SK-N-SH treated with all-trans-retinoic acid at 6 μM for 48 hours (cell line): Measurements from ENCODE around the gene PODXL.

ENCODE experiments used
- ATAC-seq: fragments of 200-7000 bp; cut with Tn5 transposase; 3 replicates; pipeline ENCODE4 v1.9.1; 2020; ENCODE audit warnings: mild to moderate bottlenecking, moderate library complexity
- ARNTL ChIP-seq: fragments of 450-650 bp; formaldehyde crosslinking; IDR thresholded peaks from 2 replicates; pipeline ENCODE4 v1.5.0; 2020; ENCODE audit warnings: low read depth, mild to moderate bottlenecking, moderate library complexity, borderline replicate concordance
- BACH2 ChIP-seq: fragments of 250-450 bp; sonication (Bioruptor Pico); IDR thresholded peaks from 2 replicates; pipeline ENCODE4 v1.9.0; 2021; ENCODE audit warnings: mild to moderate bottlenecking, borderline replicate concordance
- CSDC2 ChIP-seq: fragments of 250-450 bp; sonication (Bioruptor Pico); IDR thresholded peaks from 2 replicates; pipeline ENCODE4 v1.5.0; 2020; ENCODE audit warnings: mild to moderate bottlenecking, moderate library complexity
- ESRRG ChIP-seq: fragments of 250-450 bp; sonication (Bioruptor Pico); IDR thresholded peaks from 2 replicates; pipeline ENCODE4 v1.6.1; 2021; ENCODE audit warnings: mild to moderate bottlenecking
- GLIS3 ChIP-seq: fragments of 250-450 bp; sonication (Bioruptor Pico); IDR thresholded peaks from 2 replicates; pipeline ENCODE4 v1.5.0; 2020; ENCODE audit warnings: mild to moderate bottlenecking, moderate library complexity
- ISL1 ChIP-seq: fragments of 250-450 bp; sonication (Bioruptor Pico); IDR thresholded peaks from 2 replicates; pipeline ENCODE4 v2.1.2; 2022; ENCODE audit warnings: mild to moderate bottlenecking, moderate library complexity
- OSR1 ChIP-seq: fragments of 250-450 bp; sonication (Bioruptor Pico); IDR thresholded peaks from 2 replicates; pipeline ENCODE4 v1.8.0; 2022; ENCODE audit warnings: moderate library complexity, mild to moderate bottlenecking, inconsistent platforms
- PPARA ChIP-seq: fragments of 250-450 bp; sonication (Bioruptor Pico); IDR thresholded peaks from 2 replicates; pipeline ENCODE4 v1.5.0; 2020; ENCODE audit warnings: mild to moderate bottlenecking, borderline replicate concordance
- RARB ChIP-seq: fragments of 250-450 bp; sonication (Bioruptor Pico); IDR thresholded peaks from 2 replicates; pipeline ENCODE4 v1.8.0; 2021; ENCODE audit warnings: mild to moderate bottlenecking, moderate library complexity
- TCF4 ChIP-seq: fragments of 250-450 bp; sonication (Bioruptor Pico); IDR thresholded peaks from 2 replicates; pipeline ENCODE4 v1.8.0; 2021; ENCODE audit warnings: mild to moderate bottlenecking, moderate library complexity, borderline replicate concordance
- TOX ChIP-seq: fragments of 250-450 bp; sonication (Bioruptor Pico); IDR thresholded peaks from 2 replicates; pipeline ENCODE4 v1.8.0; 2021; ENCODE audit warnings: mild to moderate bottlenecking, moderate library complexity, borderline replicate concordance
- ZC3H10 ChIP-seq: fragments of 250-450 bp; sonication (Bioruptor Pico); IDR thresholded peaks from 2 replicates; pipeline ENCODE4 v1.5.1; 2021; ENCODE audit warnings: mild to moderate bottlenecking, moderate library complexity
- ZFP3 ChIP-seq: fragments of 250-450 bp; sonication (Bioruptor Pico); IDR thresholded peaks from 2 replicates; pipeline ENCODE4 v1.5.0; 2020; ENCODE audit warnings: mild to moderate bottlenecking, moderate library complexity
- ZFP30 ChIP-seq: fragments of 450-650 bp; formaldehyde crosslinking; IDR thresholded peaks from 2 replicates; pipeline ENCODE4 v1.5.0; 2022; ENCODE audit warnings: mild to moderate bottlenecking, moderate library complexity
- ZNF565 ChIP-seq: fragments of 450-650 bp; formaldehyde crosslinking; conservative IDR thresholded peaks from 2 replicates; pipeline ENCODE4 v1.5.0; 2020; ENCODE audit warnings: low read depth, mild to moderate bottlenecking, moderate library complexity
- TF ChIP-seq, protein P1 (sequence below): fragments of 250-450 bp; sonication (Bioruptor Pico); IDR thresholded peaks from 2 replicates; pipeline ENCODE4 v1.5.0; 2020; ENCODE audit warnings: mild to moderate bottlenecking, moderate library complexity
- TF ChIP-seq, protein P2 (sequence below): fragments of 250-450 bp; sonication (Bioruptor Pico); IDR thresholded peaks from 2 replicates; pipeline ENCODE4 v1.8.0; 2021; ENCODE audit warnings: low read depth, mild to moderate bottlenecking, moderate library complexity, borderline replicate concordance
- TF ChIP-seq, protein P3 (sequence below): fragments of 250-450 bp; sonication (Bioruptor Pico); IDR thresholded peaks from 2 replicates; pipeline ENCODE4 v1.8.0; 2020; ENCODE audit warnings: mild to moderate bottlenecking, moderate library complexity, borderline replicate concordance
- TF ChIP-seq, protein P4 (sequence below): fragments of 250-450 bp; sonication (Bioruptor Pico); IDR thresholded peaks from 2 replicates; pipeline ENCODE4 v1.5.1; 2021; ENCODE audit warnings: mild to moderate bottlenecking, moderate library complexity
- TF ChIP-seq, protein P5 (sequence below): fragments of 250-450 bp; sonication (Bioruptor Pico); IDR thresholded peaks from 2 replicates; pipeline ENCODE4 v1.5.1; 2020; ENCODE audit warnings: low read depth, mild to moderate bottlenecking, moderate library complexity

The PODXL gene

DNA sequence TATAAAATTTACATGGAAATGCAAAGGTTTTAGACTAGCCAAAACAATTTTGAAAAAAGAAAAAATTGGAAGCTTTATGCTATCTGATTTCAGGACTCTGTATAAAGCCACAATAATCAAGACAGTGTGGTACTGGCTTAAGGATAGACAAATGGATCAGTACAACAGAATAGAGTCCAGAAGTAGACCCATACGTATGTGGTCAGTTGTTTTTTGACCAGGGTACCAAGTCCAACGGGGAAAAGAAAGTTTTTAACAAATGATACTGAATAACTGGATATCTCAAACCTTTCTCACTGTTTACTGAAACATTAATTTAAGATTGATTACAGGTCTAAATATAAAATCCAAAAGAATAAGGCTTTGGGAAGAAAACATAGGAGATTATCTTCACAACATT is 79.7 kb downstream of the PODXL start (continued):
- TF ChIP-seq, protein P1, sequence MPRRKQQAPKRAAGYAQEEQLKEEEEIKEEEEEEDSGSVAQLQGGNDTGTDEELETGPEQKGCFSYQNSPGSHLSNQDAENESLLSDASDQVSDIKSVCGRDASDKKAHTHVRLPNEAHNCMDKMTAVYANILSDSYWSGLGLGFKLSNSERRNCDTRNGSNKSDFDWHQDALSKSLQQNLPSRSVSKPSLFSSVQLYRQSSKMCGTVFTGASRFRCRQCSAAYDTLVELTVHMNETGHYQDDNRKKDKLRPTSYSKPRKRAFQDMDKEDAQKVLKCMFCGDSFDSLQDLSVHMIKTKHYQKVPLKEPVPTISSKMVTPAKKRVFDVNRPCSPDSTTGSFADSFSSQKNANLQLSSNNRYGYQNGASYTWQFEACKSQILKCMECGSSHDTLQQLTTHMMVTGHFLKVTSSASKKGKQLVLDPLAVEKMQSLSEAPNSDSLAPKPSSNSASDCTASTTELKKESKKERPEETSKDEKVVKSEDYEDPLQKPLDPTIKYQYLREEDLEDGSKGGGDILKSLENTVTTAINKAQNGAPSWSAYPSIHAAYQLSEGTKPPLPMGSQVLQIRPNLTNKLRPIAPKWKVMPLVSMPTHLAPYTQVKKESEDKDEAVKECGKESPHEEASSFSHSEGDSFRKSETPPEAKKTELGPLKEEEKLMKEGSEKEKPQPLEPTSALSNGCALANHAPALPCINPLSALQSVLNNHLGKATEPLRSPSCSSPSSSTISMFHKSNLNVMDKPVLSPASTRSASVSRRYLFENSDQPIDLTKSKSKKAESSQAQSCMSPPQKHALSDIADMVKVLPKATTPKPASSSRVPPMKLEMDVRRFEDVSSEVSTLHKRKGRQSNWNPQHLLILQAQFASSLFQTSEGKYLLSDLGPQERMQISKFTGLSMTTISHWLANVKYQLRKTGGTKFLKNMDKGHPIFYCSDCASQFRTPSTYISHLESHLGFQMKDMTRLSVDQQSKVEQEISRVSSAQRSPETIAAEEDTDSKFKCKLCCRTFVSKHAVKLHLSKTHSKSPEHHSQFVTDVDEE = no peak
- TF ChIP-seq ZNF565 (CRISPR knock-in tag) (no peak), OSR1 (CRISPR knock-in tag) (no peak), RARB (CRISPR knock-in tag) (no peak), ZFP3 (no peak), ZFP30 (CRISPR knock-in tag) (no peak), CSDC2 (CRISPR knock-in tag) (no peak), PPARA (no peak), TCF4 (no peak)
- TF ChIP-seq, protein P2, sequence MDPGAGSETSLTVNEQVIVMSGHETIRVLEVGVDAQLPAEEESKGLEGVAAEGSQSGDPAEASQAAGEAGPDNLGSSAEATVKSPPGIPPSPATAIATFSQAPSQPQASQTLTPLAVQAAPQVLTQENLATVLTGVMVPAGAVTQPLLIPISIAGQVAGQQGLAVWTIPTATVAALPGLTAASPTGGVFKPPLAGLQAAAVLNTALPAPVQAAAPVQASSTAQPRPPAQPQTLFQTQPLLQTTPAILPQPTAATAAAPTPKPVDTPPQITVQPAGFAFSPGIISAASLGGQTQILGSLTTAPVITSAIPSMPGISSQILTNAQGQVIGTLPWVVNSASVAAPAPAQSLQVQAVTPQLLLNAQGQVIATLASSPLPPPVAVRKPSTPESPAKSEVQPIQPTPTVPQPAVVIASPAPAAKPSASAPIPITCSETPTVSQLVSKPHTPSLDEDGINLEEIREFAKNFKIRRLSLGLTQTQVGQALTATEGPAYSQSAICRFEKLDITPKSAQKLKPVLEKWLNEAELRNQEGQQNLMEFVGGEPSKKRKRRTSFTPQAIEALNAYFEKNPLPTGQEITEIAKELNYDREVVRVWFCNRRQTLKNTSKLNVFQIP (CRISPR knock-in tag) = no peak

DNA sequence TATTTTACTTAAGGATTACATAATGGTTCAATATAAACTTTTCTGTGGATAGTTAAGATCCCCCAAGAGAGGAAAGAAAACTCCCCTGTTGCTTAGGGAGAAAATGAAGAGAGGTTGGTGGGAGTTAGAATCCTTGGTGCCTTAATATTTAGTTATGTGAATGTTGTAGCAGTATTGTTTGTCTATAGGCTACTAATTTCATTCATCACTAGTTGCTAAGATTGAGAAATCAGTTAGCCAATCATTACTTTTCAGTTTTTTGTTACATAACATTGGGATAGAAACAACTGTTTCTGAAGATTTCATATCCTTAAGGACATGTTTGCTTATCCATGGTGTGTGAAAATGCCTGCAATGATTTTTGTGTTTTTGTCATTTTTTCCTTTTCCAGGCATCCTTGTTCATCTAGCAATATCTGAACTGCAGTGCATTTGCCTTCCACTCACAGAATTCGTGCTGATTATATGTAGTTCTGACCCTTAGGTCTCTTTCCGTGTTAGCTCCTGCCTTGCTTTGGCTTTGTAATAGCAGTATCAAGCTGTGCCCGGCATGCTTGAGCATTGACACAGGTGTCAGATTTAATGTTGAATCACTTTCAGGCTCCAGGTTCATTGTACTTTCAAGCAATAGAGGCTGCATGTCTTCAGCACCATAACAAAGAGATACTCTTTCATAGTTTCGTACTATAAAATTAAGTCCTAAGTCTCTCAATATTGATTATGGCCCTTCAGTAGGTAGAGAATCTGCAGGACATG is 85.0 kb downstream of the PODXL start:
- TF ChIP-seq PPARA (no peak), ISL1 (no peak), TCF4 (no peak), ZC3H10 (CRISPR knock-in tag) (no peak), TOX (CRISPR knock-in tag) (no peak), GLIS3 (CRISPR knock-in tag) (no peak), CSDC2 (CRISPR knock-in tag) (no peak), ESRRG (no peak), RARB (CRISPR knock-in tag) (no peak), OSR1 (CRISPR knock-in tag) (no peak), ZFP3 (no peak), ARNTL (CRISPR knock-in tag) (no peak)
- TF ChIP-seq, protein P3, sequence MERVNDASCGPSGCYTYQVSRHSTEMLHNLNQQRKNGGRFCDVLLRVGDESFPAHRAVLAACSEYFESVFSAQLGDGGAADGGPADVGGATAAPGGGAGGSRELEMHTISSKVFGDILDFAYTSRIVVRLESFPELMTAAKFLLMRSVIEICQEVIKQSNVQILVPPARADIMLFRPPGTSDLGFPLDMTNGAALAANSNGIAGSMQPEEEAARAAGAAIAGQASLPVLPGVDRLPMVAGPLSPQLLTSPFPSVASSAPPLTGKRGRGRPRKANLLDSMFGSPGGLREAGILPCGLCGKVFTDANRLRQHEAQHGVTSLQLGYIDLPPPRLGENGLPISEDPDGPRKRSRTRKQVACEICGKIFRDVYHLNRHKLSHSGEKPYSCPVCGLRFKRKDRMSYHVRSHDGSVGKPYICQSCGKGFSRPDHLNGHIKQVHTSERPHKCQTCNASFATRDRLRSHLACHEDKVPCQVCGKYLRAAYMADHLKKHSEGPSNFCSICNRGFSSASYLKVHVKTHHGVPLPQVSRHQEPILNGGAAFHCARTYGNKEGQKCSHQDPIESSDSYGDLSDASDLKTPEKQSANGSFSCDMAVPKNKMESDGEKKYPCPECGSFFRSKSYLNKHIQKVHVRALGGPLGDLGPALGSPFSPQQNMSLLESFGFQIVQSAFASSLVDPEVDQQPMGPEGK (CRISPR knock-in tag) = no peak
- TF ChIP-seq, protein P4, sequence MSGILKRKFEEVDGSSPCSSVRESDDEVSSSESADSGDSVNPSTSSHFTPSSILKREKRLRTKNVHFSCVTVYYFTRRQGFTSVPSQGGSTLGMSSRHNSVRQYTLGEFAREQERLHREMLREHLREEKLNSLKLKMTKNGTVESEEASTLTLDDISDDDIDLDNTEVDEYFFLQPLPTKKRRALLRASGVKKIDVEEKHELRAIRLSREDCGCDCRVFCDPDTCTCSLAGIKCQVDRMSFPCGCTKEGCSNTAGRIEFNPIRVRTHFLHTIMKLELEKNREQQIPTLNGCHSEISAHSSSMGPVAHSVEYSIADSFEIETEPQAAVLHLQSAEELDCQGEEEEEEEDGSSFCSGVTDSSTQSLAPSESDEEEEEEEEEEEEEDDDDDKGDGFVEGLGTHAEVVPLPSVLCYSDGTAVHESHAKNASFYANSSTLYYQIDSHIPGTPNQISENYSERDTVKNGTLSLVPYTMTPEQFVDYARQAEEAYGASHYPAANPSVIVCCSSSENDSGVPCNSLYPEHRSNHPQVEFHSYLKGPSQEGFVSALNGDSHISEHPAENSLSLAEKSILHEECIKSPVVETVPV (CRISPR knock-in tag) = no peak
- TF ChIP-seq, protein P5, sequence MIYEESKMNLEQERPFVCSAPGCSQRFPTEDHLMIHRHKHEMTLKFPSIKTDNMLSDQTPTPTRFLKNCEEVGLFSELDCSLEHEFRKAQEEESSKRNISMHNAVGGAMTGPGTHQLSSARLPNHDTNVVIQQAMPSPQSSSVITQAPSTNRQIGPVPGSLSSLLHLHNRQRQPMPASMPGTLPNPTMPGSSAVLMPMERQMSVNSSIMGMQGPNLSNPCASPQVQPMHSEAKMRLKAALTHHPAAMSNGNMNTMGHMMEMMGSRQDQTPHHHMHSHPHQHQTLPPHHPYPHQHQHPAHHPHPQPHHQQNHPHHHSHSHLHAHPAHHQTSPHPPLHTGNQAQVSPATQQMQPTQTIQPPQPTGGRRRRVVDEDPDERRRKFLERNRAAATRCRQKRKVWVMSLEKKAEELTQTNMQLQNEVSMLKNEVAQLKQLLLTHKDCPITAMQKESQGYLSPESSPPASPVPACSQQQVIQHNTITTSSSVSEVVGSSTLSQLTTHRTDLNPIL (CRISPR knock-in tag) = no peak

DNA sequence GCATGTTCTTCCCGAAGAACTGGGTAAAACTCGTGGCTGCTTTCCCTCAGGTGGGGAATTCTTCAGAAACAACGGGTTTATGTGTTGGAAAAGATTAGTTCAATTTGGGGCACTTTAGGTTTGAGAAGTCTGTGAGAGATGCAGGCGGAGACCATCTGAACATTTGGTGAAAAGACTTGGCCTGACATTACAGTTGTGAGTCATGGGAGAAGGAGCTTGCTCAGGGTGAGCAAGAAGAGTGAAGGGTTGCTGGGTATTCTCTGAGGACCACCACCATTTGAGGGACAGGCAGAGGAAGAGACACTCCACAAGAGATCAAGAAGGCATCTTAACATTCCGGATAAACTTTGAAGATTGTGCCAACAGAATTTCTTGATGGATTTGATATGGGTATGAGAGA is 88.6 kb downstream of the PODXL start:
- no peak for ATAC-seq
- TF ChIP-seq CSDC2 (CRISPR knock-in tag) (no peak), BACH2 (CRISPR knock-in tag) (no peak), ISL1 (no peak), ZFP3 (no peak)
- TF ChIP-seq, protein P4 (CRISPR knock-in tag) = no peak
- TF ChIP-seq, protein P1 = no peak
- TF ChIP-seq, protein P3 (CRISPR knock-in tag) = no peak

More for the DNA sequence above, 85.0 kb downstream of the PODXL start:
- ATAC-seq = no peak
